Stimulated activated CD4-positive, alpha-beta T cell treated with anti-CD3 and anti-CD28 coated beads, TNF-alpha, amount 100 ng/mL, for 1 hour (primary cell): Measurements from ENCODE around the gene KXD1.
"Not testable (repeated sequence)": the region's sequence is repeated elsewhere in the genome, so short reads cannot be mapped to it uniquely, and the experiment has no call there.

Experiments used
- DNase-seq, 3 donors: peaks; one replicate each; pipeline ENCODE4 v3.0.0-alpha.2; 2020; ENCODE audit warnings: low read depth in 3 of 3, low spot score in 1 of 3

KXD1 gene

GRCh38 chr19:18533058-18533457 lies 24.6 kb upstream of the KXD1 start:
- no peak for DNase-seq

GRCh38 chr19:18536475-18536874 lies 21.2 kb upstream of the KXD1 start:
- DNase-seq, result no peak

- DNase-seq, result no peak
Measured at GRCh38 chr19:18537431-18537830, 20.2 kb upstream of the KXD1 start.

- no peak for DNase-seq
Measured at GRCh38 chr19:18538115-18538514, 19.6 kb upstream of the KXD1 start.

- DNase-seq, result no peak
Measured at GRCh38 chr19:18539372-18539771, 18.3 kb upstream of the KXD1 start.

GRCh38 chr19:18540200-18540599 lies 17.5 kb upstream of the KXD1 start:
- DNase-seq, result not testable (repeated sequence)

- DNase-seq, result no peak
Measured at GRCh38 chr19:18541258-18541991, 16.2 kb upstream of the KXD1 start.

GRCh38 chr19:18541992-18542940 lies 15.4 kb upstream of the KXD1 start:
- DNase-seq, result no peak

- DNase-seq, result peak; percentile 82 to 94 (median 90)
Measured at GRCh38 chr19:18542941-18543813, 14.5 kb upstream of the KXD1 start, which contains the start of gene FKBP8. Gene FKBP8, minus strand, starts transcription at chr19:18543573. Its CDS starts 1,603 bp downstream, at chr19:18541970.

GRCh38 chr19:18543814-18544475 lies 13.7 kb upstream of the KXD1 start:
- peak; percentile 37 to 60 (median 40) for DNase-seq

- no peak for DNase-seq
Measured at GRCh38 chr19:18551631-18552030, 6.0 kb upstream of the KXD1 start.

GRCh38 chr19:18558202-18558555 lies 509 bp downstream of the KXD1 start:
- no peak for DNase-seq

- no peak for DNase-seq
Measured at GRCh38 chr19:18558604-18559003, 934 bp downstream of the KXD1 start.

- DNase-seq, result no peak
Measured at GRCh38 chr19:18559685-18560084, 2.0 kb downstream of the KXD1 start.

GRCh38 chr19:18562086-18562485 lies 4.4 kb downstream of the KXD1 start:
- DNase-seq, result no peak

- no peak for DNase-seq
Measured at GRCh38 chr19:18566953-18567352, 9.3 kb downstream of the KXD1 start.

GRCh38 chr19:18568367-18568766 lies 10.7 kb downstream of the KXD1 start:
- no peak for DNase-seq

GRCh38 chr19:18571564-18572344 lies 14.1 kb downstream of the KXD1 start, which contains the start of gene UBA52:
Gene UBA52, plus strand, starts transcription at chr19:18571857. Its CDS starts 1,444 bp downstream, at chr19:18573301.
- peak; percentile 94 to 99 (median 97) for DNase-seq

GRCh38 chr19:18574691-18575291 lies 17.1 kb downstream of the KXD1 start:
- DNase-seq, result no peak
